Measurements from ENCODE around the gene CTCF. TPM values are rescaled to one million over a fixed set of nuclear protein-coding genes. Genes with fewer than 3 reads are reported as not detected.

The CTCF gene
- total RNA-seq, 2 experiments from 2014 or later: 74.9 to 76.9 TPM

DNA sequence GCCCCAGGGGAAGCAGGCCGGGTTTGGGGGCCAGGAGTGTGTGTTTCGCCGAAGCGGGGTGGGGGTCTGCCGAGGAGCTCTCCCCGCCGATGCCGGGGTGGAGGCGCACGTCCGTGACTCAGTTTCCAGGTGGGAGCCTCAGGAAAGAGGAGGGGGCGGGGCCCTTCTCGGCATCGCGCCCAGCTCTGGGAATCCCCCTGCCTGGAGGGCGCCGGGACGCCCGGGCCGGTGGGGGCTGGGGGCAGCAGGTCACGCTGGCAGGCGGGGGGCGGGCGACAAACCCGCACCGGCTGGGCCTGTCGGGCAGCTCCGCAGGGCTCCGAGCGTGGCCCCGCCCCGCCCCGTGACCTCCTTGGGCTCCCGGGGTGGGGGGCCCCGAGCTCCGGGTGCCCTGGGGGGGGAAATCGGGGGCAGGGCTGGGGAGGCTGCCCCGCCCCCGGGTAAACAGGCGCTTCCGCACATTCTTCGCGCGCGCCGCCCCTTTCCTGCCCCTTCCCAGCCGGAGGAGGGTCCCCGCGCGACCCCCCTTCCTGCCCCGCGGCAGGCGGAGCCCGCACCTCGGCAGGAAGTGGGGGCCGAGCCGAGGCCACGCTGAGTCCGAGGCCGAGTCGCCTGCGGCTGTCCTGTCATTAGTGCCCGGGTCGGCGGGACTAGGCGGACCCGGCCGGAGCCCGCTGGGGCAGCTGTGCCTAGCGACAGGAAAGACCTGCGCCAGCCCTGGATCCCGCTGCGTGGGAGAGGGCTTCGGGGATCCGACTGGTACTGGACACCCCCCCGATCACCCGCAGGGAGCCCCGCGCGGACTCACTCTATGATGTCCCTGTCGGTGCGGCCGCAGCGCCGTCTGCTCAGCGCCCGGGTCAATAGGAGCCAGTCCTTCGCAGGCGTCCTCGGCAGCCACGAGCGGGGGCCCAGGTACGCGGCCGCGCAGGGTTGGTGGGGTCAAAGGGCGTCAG is 24.4 kb upstream of the CTCF start:
- Mint-ChIP-seq H3K27ac (no peak overlapping the region), H3K27me3 (peaks cover 33% of the 10 kb centered on the region)

DNA sequence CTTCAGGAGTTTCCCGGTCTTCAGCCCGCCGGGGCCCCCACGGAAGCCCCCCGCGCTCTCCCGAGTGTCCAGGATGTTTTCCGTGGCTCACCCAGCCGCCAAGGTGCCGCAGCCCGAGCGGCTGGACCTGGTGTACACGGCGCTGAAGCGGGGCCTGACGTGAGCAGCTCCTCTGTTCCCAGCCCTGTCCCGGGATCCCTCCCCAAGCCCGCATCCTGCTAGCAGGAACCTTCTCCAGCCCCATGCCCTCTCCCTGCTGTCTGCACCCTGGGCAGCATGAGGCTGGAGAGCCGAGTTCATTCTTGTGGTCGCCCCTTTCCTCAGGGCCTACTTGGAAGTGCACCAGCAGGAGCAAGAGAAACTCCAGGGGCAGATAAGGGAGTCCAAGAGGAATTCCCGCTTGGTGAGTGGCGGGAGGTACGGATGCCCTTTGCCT is 23.6 kb upstream of the CTCF start:
- H3K27me3 Mint-ChIP-seq: peaks cover 26% of the 10 kb centered on the region
- H3K4me3 Mint-ChIP-seq: peak overlapping the region; percentile 61
- ChIA-PET CTCF (interaction anchor here (2.5 to 8.6 kb wide), 2 partner anchors 9 to 17 kb away, joined by 10 to 71 read pairs; no protein-coding TSS in a partner anchor), POLR2A (interaction anchor here (1.1 to 3.7 kb wide), 4 partner anchors 10 to 128 kb away, joined by 3 to 26 read pairs (median 8); partner anchors contain the start of genes C16orf86, CTCF, ENKD1 and RIPOR1)
- no peak for DNase-seq
- H3K4me1 Mint-ChIP-seq: peaks cover 38% of the 10 kb centered on the region
- H3K9me3 Mint-ChIP-seq: no peaks in the 10 kb centered on the region
- H3K36me3 Mint-ChIP-seq (ENCODE audit: low read depth): peaks cover 21% of the 10 kb centered on the region
- no peak overlapping the region for H3K27ac Mint-ChIP-seq

More for the DNA sequence above, 24.4 kb upstream of the CTCF start:
- CTCF ChIA-PET: interaction anchor here (1.1 to 8.6 kb wide), 7 partner anchors 9 to 131 kb away, joined by 3 to 71 read pairs (median 4); no protein-coding TSS in a partner anchor
- DNase-seq: peak; percentile 68
- Mint-ChIP-seq H3K9me3 (no peaks in the 10 kb centered on the region), H3K4me3 (peak overlapping the region; percentile 68), H3K4me1 (peaks cover 33% of the 10 kb centered on the region), H3K36me3 (ENCODE audit: low read depth) (peaks cover 21% of the 10 kb centered on the region)
- POLR2A ChIA-PET: interaction anchor here (1.2 to 3.7 kb wide), 10 partner anchors 9 to 129 kb away, joined by 3 to 26 read pairs (median 8); partner anchors contain the start of genes ACD, ATP6V0D1, C16orf86 and CARMIL2

DNA sequence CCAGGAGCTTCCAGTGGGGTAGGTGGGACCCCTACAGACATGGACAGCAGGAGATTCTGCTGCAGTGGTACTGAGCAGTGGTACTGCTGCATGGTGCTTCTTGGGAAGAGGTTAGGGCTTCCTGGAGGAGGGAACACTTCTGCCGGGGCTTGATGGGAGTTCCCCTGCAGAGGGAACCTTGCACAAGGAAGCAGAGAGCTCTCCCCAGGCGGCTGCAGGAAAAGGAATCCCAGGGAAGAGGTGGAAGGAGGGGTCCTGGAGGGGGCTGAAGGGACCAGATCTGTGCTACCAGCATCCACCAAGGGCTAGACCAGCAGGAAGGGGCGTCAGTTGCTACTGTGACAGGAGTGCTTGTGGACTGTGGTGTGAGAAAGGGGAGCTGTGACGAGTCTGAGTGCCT is 23.1 kb upstream of the CTCF start:
- DNase-seq: no peak
- H3K27me3 Mint-ChIP-seq: peaks cover 26% of the 10 kb centered on the region
- peaks cover 23% of the 10 kb centered on the region for H3K36me3 Mint-ChIP-seq (ENCODE audit: low read depth)
- CTCF ChIA-PET: interaction anchor here (1.0 to 8.6 kb wide), 2 partner anchors 11 to 18 kb away, joined by 4 to 71 read pairs; partner anchors contain the start of gene RIPOR1
- POLR2A ChIA-PET: interaction anchor here (1.1 to 3.7 kb wide), 4 partner anchors 10 to 128 kb away, joined by 3 to 26 read pairs (median 8); partner anchors contain the start of genes C16orf86, CTCF, ENKD1 and RIPOR1
- H3K27ac Mint-ChIP-seq: no peak overlapping the region
- peak overlapping the region; percentile 61 for H3K4me3 Mint-ChIP-seq
- peaks cover 42% of the 10 kb centered on the region for H3K4me1 Mint-ChIP-seq
- no peaks in the 10 kb centered on the region for H3K9me3 Mint-ChIP-seq

DNA sequence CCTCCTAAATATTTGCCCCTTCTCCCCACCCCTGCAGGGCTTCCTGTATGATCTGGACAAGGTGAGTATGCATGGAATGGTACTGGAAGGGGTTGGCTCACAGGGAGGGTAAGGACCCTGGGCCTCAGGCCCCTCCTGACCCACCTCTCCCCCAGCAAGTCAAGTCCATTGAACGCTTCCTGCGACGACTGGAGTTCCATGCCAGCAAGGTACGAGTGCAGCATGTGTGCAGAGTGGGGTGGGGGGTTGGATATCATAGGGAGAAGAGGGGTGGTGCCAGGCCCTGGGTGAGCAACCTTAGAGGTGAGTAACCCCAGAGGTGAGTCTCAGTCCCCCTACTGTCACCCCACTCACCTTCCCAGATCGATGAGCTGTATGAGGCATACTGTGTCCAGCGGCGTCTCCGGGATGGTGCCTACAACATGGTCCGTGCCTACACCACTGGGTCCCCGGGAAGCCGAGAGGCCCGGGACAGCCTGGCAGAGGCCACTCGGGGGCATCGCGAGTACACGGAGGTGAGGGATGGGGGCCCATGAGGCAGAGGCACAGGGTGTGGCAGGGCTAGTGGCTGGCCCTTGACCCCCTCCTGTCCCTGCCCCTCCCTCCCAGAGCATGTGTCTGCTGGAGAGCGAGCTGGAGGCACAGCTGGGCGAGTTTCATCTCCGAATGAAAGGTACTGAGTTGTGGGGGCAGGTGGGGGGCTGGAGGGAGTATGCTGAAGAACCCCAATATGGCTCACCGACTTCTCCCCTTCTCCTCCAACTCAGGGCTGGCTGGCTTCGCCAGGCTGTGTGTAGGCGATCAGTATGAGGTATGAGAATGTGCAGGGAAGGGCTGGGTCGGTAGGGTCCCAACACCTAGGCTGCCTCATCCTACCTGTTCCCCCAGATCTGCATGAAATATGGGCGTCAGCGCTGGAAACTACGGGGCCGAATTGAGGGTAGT is 22.4 kb upstream of the CTCF start:
- peaks cover 42% of the 10 kb centered on the region for H3K4me1 Mint-ChIP-seq
- peaks cover 23% of the 10 kb centered on the region for H3K27me3 Mint-ChIP-seq
- H3K4me3 Mint-ChIP-seq: no peak overlapping the region
- no peaks in the 10 kb centered on the region for H3K9me3 Mint-ChIP-seq
- ChIA-PET CTCF (interaction anchor here (1.0 to 8.6 kb wide), 3 partner anchors 11 to 105 kb away, joined by 4 to 71 read pairs (median 9); partner anchors contain the start of genes CARMIL2 and RIPOR1), POLR2A (interaction anchor here (1.1 to 8.8 kb wide), 4 partner anchors 11 to 23 kb away, joined by 3 to 277 read pairs (median 18); partner anchors contain the start of genes CTCF and RIPOR1)
- DNase-seq: no peak
- no peak overlapping the region for H3K27ac Mint-ChIP-seq
- peaks cover 23% of the 10 kb centered on the region for H3K36me3 Mint-ChIP-seq (ENCODE audit: low read depth)

DNA sequence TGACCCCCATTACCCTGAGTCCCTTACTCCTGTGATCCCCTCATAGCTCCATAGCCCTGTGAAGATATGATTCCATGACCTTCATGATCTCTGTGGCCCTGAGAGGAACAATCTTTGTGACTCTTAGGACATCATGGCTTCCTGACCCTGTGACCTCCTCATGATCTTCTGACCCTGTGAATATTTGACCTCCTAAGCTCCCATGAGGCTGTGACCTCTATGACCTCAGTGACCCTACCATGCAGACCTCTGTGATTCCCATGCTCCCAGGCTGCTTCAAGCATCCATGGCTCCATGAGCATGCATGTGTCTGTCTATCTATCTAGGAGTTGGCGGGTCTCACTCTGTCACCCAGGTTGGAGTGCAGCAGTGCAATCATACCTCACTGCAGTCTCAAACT is 21.6 kb upstream of the CTCF start:
- Mint-ChIP-seq H3K36me3 (ENCODE audit: low read depth) (peaks cover 23% of the 10 kb centered on the region), H3K4me1 (peaks cover 42% of the 10 kb centered on the region), H3K27me3 (peaks cover 15% of the 10 kb centered on the region), H3K9me3 (no peaks in the 10 kb centered on the region), H3K4me3 (no peak overlapping the region), H3K27ac (no peak overlapping the region)
- no peak for DNase-seq
- CTCF ChIA-PET: interaction anchor here (1.5 to 8.2 kb wide), 4 partner anchors 19 to 104 kb away, joined by 4 to 334 read pairs (median 20); partner anchors contain the start of genes CARMIL2 and CTCF
- POLR2A ChIA-PET: interaction anchor here (8.8 kb wide), 1 partner anchor 19 kb away, joined by 277 read pairs; the partner anchor contains the start of gene CTCF

DNA sequence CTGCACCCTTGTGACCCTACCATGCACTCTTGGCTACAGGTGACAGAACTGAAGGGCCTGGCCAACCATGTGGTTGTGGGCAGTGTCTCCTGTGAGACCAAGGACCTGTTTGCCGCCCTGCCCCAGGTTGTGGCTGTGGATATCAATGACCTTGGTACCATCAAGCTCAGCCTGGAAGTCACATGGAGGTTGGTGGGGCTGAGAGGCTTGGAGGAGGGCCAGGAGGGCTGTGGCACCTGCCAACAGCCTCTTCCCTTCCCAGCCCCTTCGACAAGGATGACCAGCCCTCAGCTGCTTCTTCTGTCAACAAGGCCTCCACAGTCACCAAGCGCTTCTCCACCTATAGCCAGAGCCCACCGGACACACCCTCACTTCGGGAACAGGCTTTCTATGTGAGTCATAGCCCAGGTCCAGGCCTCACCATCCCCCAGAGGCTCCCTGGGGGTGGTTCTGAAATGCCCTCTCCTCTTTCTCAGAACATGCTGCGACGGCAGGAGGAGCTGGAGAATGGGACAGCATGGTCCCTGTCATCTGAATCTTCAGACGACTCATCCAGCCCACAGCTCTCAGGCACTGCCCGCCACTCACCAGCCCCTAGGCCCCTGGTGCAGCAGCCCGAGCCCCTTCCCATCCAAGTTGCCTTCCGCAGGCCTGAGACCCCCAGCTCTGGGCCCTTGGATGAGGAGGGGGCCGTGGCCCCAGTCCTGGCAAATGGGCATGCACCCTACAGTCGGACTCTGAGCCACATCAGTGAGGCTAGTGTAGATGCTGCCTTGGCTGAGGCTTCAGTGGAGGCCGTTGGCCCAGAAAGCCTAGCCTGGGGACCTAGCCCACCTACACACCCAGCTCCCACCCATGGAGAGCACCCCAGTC is 20.7 kb upstream of the CTCF start:
- Mint-ChIP-seq H3K27ac (no peak overlapping the region), H3K4me1 (peaks cover 41% of the 10 kb centered on the region), H3K27me3 (peaks cover 7% of the 10 kb centered on the region), H3K4me3 (no peak overlapping the region), H3K36me3 (ENCODE audit: low read depth) (peaks cover 23% of the 10 kb centered on the region), H3K9me3 (no peaks in the 10 kb centered on the region)
- POLR2A ChIA-PET: interaction anchor here (1.1 to 8.8 kb wide), 4 partner anchors 8 to 119 kb away, joined by 5 to 277 read pairs (median 57); partner anchors contain the start of genes ACD, CARMIL2, CTCF and PARD6A
- DNase-seq: no peak
- CTCF ChIA-PET: interaction anchor here (0.6 to 8.2 kb wide), 5 partner anchors 18 to 668 kb away, joined by 3 to 334 read pairs (median 9); partner anchors contain the start of genes CARMIL2 and CTCF

DNA sequence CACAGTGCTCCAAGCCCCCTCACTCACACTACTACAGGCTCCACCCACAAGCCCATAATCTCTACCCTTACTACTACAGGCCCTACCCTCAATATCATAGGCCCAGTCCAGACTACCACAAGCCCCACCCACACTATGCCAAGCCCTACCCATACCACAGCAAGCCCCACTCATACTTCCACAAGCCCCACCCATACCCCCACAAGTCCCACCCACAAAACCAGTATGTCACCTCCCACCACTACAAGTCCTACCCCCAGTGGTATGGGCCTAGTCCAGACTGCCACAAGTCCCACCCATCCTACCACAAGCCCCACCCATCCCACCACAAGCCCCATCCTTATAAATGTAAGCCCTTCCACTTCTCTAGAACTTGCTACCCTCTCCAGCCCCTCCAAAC is 19.9 kb upstream of the CTCF start:
- CTCF ChIA-PET: interaction anchor here (0.6 to 8.2 kb wide), 3 partner anchors 17 to 667 kb away, joined by 3 to 334 read pairs (median 32); partner anchors contain the start of gene CTCF
- peaks cover 2% of the 10 kb centered on the region for H3K27me3 Mint-ChIP-seq
- no peaks in the 10 kb centered on the region for H3K9me3 Mint-ChIP-seq
- peaks cover 23% of the 10 kb centered on the region for H3K36me3 Mint-ChIP-seq (ENCODE audit: low read depth)
- DNase-seq: peak; percentile 91
- no peak overlapping the region for H3K4me3 Mint-ChIP-seq
- H3K4me1 Mint-ChIP-seq: peaks cover 45% of the 10 kb centered on the region
- POLR2A ChIA-PET: interaction anchor here (1.4 to 8.8 kb wide), 3 partner anchors 17 to 118 kb away, joined by 7 to 277 read pairs (median 107); partner anchors contain the start of genes ACD, CARMIL2, CTCF and PARD6A
- H3K27ac Mint-ChIP-seq: peak overlapping the region; percentile 10

DNA sequence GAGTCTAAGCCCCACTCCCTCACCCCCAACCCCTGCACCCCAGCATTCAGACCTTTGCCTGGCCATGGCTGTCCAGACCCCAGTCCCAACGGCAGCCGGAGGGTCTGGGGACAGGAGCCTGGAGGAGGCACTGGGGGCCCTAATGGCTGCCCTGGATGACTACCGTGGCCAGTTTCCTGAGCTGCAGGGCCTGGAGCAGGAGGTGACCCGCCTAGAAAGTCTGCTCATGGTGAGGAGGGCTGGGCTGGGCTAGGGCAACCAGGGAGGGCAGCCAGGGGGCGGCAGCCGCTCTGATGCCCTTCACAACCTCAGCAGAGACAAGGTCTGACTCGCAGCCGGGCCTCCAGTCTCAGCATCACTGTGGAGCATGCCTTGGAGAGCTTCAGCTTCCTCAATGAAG is 19.3 kb upstream of the CTCF start:
- H3K27me3 Mint-ChIP-seq: peaks cover 2% of the 10 kb centered on the region
- H3K9me3 Mint-ChIP-seq: no peaks in the 10 kb centered on the region
- no peak overlapping the region for H3K4me3 Mint-ChIP-seq
- ChIA-PET POLR2A (interaction anchor here (7.9 to 8.8 kb wide), 2 partner anchors 16 to 102 kb away, joined by 107 to 277 read pairs; partner anchors contain the start of genes CARMIL2 and CTCF), CTCF (interaction anchor here (3.3 to 8.2 kb wide), 3 partner anchors 16 to 102 kb away, joined by 28 to 334 read pairs (median 32); partner anchors contain the start of genes CARMIL2 and CTCF)
- H3K36me3 Mint-ChIP-seq (ENCODE audit: low read depth): peaks cover 29% of the 10 kb centered on the region
- DNase-seq: no peak
- peaks cover 50% of the 10 kb centered on the region for H3K4me1 Mint-ChIP-seq
- H3K27ac Mint-ChIP-seq: no peak overlapping the region

DNA sequence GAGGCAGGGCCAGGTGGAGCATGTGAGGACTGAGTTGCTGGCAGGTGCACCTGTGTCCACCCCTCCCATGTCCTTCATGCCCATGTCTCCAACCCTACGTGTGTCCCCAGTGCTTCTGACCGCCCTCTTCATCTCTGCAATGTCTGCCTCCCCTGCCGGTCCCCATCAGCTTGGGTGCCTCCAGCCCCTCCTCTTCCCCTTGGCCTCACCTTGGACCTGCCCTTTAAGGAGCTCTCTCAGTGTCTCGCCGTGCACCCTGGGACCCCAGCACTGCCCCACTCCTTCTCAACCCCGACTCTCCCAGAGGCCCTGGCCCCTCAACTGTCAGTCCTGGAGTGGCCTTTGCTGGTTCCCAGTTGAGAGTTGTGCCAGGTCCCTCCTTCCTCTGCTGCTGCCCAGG is 18.7 kb upstream of the CTCF start:
- peak overlapping the region; percentile 54 for H3K27ac Mint-ChIP-seq
- POLR2A ChIA-PET: interaction anchor here (7.9 to 8.8 kb wide), 2 partner anchors 16 to 101 kb away, joined by 107 to 277 read pairs; partner anchors contain the start of genes CARMIL2 and CTCF
- CTCF ChIA-PET: interaction anchor here (0.8 to 8.2 kb wide), 4 partner anchors 16 to 273 kb away, joined by 3 to 334 read pairs (median 30); partner anchors contain the start of genes CARMIL2 and CTCF
- no peak for DNase-seq
- H3K4me1 Mint-ChIP-seq: peaks cover 54% of the 10 kb centered on the region
- H3K27me3 Mint-ChIP-seq: no peaks in the 10 kb centered on the region
- H3K36me3 Mint-ChIP-seq (ENCODE audit: low read depth): peaks cover 31% of the 10 kb centered on the region
- no peak overlapping the region for H3K4me3 Mint-ChIP-seq
- no peaks in the 10 kb centered on the region for H3K9me3 Mint-ChIP-seq

DNA sequence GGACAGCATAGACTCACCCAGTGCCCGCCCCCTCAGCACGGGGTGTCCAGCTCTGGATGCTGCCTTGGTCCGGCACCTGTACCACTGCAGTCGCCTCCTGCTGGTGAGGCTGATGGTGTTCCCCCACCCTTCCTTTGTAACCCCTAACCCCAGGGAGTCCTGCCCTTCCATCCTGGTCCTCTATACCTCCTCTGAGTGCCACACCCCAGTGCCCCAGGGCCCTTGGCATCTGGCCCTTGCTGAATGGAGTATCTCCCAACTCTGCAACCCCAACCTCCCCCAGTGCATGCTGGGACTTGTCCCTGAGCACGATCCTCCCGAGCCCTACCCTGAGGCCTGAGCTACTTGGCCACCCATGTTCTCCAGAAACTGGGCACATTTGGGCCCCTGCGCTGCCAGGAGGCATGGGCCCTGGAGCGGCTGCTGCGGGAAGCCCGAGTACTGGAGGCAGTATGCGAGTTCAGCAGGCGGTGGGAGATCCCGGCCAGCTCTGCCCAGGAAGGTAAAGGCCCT is 17.9 kb upstream of the CTCF start:
- Mint-ChIP-seq H3K4me3 (no peak overlapping the region), H3K27me3 (no peaks in the 10 kb centered on the region), H3K4me1 (peaks cover 47% of the 10 kb centered on the region), H3K36me3 (ENCODE audit: low read depth) (peaks cover 27% of the 10 kb centered on the region), H3K27ac (peak overlapping the region; percentile 54), H3K9me3 (no peaks in the 10 kb centered on the region)
- POLR2A ChIA-PET: interaction anchor here (1.6 to 8.8 kb wide), 3 partner anchors 15 to 100 kb away, joined by 6 to 277 read pairs (median 107); partner anchors contain the start of genes CARMIL2 and CTCF
- DNase-seq: no peak
- CTCF ChIA-PET: interaction anchor here (1.6 to 8.2 kb wide), 4 partner anchors 15 to 100 kb away, joined by 7 to 334 read pairs (median 30); partner anchors contain the start of genes ATP6V0D1, CARMIL2 and CTCF
